Measurements from ENCODE around the gene SLIT1. TPM values are rescaled to one million over a fixed set of nuclear protein-coding genes. Genes with fewer than 3 reads are reported as not detected.

SLIT1 gene
- total RNA-seq, 1 donor from 2014 or later, result 10.6 TPM

DNA sequence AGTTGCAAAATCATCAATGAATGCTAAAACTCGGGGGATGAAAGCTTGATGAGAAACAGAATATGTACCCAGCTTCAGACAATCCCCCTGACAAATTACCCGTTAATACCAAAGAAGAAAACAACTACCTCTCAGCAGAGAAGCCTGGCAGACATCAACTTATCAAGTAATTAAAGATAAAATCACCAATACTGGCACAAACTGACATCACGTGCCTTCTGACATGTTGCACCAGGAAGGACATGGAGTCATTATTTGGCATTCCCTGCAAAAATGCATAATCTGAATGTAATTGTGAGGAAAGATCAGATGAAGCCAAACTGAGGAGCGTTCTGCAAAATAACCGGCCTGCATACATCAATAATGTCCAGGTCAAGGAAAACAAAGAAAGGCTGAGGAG, 7.7 kb downstream of the SLIT1 start:
- Mint-ChIP-seq H3K4me3 (no peak overlapping the region), H3K27me3 (ENCODE audit: low read depth) (peaks cover 40% of the 10 kb centered on the region), H3K27ac (ENCODE audit: unreplicated experiment) (no peak overlapping the region), H3K4me1 (peaks cover 22% of the 10 kb centered on the region), H3K36me3 (ENCODE audit: low read depth) (no peaks in the 10 kb centered on the region), H3K9me3 (no peaks in the 10 kb centered on the region)
- TF ChIP-seq, protein P1, sequence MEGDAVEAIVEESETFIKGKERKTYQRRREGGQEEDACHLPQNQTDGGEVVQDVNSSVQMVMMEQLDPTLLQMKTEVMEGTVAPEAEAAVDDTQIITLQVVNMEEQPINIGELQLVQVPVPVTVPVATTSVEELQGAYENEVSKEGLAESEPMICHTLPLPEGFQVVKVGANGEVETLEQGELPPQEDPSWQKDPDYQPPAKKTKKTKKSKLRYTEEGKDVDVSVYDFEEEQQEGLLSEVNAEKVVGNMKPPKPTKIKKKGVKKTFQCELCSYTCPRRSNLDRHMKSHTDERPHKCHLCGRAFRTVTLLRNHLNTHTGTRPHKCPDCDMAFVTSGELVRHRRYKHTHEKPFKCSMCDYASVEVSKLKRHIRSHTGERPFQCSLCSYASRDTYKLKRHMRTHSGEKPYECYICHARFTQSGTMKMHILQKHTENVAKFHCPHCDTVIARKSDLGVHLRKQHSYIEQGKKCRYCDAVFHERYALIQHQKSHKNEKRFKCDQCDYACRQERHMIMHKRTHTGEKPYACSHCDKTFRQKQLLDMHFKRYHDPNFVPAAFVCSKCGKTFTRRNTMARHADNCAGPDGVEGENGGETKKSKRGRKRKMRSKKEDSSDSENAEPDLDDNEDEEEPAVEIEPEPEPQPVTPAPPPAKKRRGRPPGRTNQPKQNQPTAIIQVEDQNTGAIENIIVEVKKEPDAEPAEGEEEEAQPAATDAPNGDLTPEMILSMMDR (conservative IDR thresholded peaks at IDR 0.05), result no peak
- DNase-seq (ENCODE audit: low read depth, low spot score), result no peak

DNA sequence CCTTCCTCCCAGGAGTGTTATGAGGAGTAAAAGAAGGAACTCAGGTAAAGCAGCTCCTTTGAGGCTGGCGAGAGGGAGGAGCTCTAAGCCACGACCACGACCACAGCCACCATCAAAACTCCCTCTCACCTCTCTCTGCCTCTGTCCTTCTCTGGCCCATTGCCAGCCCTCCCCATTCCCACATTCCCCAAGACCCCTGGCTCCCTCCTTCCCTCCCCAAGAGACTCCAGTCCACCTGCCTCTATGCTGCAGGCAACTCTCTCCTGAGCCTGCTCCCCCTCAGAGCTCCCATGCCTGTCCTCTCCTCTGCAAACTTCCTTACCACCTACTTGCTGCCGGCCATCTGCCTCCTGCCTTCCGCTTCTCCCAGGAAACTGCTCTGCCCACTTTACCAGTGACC, 9.5 kb downstream of the SLIT1 start:
- Mint-ChIP-seq H3K9me3 (no peaks in the 10 kb centered on the region), H3K27me3 (ENCODE audit: low read depth) (peaks cover 22% of the 10 kb centered on the region), H3K4me1 (peaks cover 14% of the 10 kb centered on the region), H3K27ac (ENCODE audit: unreplicated experiment) (no peak overlapping the region), H3K4me3 (no peak overlapping the region), H3K36me3 (ENCODE audit: low read depth) (no peaks in the 10 kb centered on the region)
- TF ChIP-seq, protein P1 (conservative IDR thresholded peaks at IDR 0.05), result no peak
- no peak for DNase-seq (ENCODE audit: low read depth, low spot score)

DNA sequence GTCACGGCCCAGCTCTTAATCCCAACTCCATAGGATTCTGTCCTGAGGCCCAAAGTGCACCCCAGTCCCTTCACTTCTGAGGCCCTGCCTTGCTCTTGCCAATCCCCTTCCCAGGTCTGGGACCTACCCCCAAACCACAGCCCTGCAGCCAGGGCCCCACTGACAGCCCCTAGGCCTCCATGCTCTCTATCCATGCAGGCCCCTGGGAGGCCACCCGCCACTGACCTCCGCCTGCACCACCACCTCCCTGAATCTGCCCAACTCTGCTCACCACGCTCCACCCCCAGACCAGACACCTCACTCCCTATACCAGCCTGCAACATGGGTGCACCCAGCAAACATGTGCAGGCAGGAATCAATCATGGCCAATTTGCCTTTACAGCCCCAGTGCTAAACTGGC, 10.2 kb downstream of the SLIT1 start:
- Mint-ChIP-seq H3K4me3 (no peak overlapping the region), H3K27me3 (ENCODE audit: low read depth) (peaks cover 19% of the 10 kb centered on the region), H3K27ac (ENCODE audit: unreplicated experiment) (no peak overlapping the region), H3K36me3 (ENCODE audit: low read depth) (no peaks in the 10 kb centered on the region), H3K4me1 (peaks cover 11% of the 10 kb centered on the region), H3K9me3 (no peaks in the 10 kb centered on the region)
- no peak for DNase-seq (ENCODE audit: low read depth, low spot score)
- TF ChIP-seq, protein P1 (conservative IDR thresholded peaks at IDR 0.05), result no peak

DNA sequence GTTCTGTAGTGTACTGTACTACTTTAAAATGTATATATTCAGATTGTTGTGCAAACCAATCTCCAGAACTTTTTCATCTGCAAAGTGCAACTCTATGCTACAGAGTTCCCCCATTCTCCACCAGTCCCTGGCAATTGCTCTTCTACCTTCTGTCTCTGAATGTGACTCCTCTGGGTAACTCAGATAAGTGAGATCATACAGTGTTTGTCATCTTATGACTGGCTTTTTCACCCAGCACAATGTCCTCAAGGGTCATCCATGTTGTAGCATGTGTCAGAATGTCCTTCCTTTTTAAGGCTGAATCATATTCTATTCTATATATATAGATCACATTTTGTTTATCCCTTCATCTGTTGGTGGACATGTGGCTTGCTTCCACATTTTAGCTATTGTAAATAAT, 10.8 kb downstream of the SLIT1 start:
- DNase-seq (ENCODE audit: low read depth, low spot score), result no peak
- TF ChIP-seq, protein P1 (conservative IDR thresholded peaks at IDR 0.05), result no peak
- peaks cover 12% of the 10 kb centered on the region for H3K27me3 Mint-ChIP-seq (ENCODE audit: low read depth)
- no peaks in the 10 kb centered on the region for H3K36me3 Mint-ChIP-seq (ENCODE audit: low read depth)
- peaks cover 4% of the 10 kb centered on the region for H3K4me1 Mint-ChIP-seq
- no peak overlapping the region for H3K27ac Mint-ChIP-seq (ENCODE audit: unreplicated experiment)
- no peaks in the 10 kb centered on the region for H3K9me3 Mint-ChIP-seq
- no peak overlapping the region for H3K4me3 Mint-ChIP-seq

DNA sequence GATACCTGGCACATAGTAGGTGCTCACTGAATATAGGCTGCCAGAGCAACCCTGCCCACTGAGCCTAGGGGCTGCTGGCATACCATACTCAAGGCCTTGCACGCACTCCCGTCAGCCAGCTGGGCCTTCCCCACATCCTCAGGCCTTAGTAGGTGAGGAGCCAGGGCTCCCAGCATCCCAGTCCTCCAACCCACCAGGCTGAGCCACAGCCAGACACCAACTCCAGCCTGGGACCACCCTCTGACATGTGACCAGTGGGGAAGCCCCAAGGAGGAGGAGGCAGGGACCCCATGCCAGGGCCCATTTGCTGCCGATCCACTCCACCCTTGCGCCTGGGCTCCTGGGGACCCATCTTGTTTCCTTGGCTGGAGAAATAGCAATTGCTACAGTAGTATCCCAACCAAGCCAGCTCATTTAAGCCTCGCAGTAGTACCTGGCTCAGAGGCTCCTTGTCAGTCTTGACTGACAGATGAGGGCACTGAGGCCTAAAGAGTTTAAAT, 11.4 kb downstream of the SLIT1 start:
- Mint-ChIP-seq H3K4me1 (peaks cover under 1% of the 10 kb centered on the region), H3K27me3 (ENCODE audit: low read depth) (peaks cover 8% of the 10 kb centered on the region), H3K36me3 (ENCODE audit: low read depth) (no peaks in the 10 kb centered on the region), H3K27ac (ENCODE audit: unreplicated experiment) (no peak overlapping the region), H3K9me3 (no peaks in the 10 kb centered on the region), H3K4me3 (no peak overlapping the region)
- TF ChIP-seq, protein P1 (conservative IDR thresholded peaks at IDR 0.05), result no peak
- DNase-seq (ENCODE audit: low read depth, low spot score), result no peak

DNA sequence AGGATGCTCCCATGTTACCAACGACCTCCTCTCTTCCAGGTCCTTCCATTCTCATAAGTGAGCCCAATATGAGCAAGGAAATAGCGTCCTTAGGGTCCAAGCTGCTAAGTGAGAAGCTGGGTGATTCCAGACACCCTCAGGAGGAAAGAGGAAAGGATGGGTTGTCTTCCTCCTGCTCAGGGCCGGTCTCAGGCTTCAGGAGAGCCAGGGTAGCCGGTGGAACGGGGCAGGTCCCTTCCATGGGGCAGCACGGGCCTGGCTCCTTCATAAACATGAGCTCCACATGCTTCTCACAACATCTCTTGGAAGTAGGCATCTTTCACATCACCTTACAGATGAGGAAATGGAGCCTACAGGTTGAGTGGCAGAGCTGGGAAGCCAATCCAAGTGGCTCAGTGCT, 12.7 kb downstream of the SLIT1 start:
- TF ChIP-seq, protein P1 (conservative IDR thresholded peaks at IDR 0.05), result no peak
- no peak for DNase-seq (ENCODE audit: low read depth, low spot score)
- Mint-ChIP-seq H3K27me3 (ENCODE audit: low read depth) (peaks cover 2% of the 10 kb centered on the region), H3K4me1 (peaks cover 9% of the 10 kb centered on the region), H3K36me3 (ENCODE audit: low read depth) (no peaks in the 10 kb centered on the region), H3K27ac (ENCODE audit: unreplicated experiment) (no peak overlapping the region), H3K9me3 (no peaks in the 10 kb centered on the region), H3K4me3 (no peak overlapping the region)

All from neural crest cell (in vitro differentiated cells).